HG02798 (cell line): ENCODE results near the gene NOP9.
A peak's percentile ranks its signal among the peaks of the same experiment; 100 is the strongest.

Experiments used
- ATAC-seq: cut with Tn5 transposase; IDR thresholded peaks from one replicate; pipeline ENCODE4 v1.9.1; 2021; ENCODE audit warnings: mild to moderate bottlenecking; ENCODE audit not compliant: unreplicated experiment, poor library complexity

Gene NOP9

DNA sequence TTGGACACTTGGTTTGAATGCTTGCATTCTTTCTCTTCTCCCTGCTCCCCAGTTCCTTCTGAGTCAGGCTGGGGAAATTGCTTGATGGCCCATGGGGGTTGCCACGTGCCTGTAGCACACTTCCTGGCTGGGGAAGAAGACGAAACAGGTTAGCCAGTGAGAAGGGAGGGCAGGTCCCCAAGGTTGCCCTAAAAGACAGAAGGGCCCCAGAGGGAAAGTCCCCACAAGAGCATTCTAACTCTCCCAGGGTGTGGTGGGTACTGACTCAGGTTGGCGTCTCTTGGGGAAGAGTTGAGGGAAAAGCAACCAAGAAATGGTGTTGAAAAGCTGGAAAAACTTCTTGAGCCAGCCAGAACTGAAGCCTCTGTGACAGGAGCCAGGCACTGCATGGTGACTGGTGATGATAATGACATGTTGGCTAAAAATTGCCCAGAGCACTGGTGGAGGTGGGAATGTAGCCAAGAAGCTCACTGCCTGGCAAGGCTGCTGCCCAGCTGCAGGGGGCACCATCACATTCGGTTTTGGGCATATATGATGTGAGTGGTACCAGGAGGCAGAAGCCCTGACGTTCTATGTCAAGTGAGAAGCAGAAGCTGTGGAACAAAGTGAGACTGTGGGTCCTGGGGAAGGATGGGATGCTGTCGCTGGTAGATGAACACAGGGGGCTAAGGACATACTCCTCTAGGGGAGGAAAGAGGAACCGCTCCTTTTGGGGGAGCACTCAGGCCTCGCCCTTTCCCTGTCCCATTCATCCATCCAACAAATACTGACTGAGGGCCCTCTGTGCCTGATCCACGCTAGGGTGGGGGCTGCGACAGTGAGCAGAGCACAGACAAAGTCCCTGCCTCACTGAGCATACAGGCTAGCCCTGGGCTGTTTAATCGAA lies 20.1 kb upstream of the NOP9 start:
- ATAC-seq = peak; percentile 70

DNA sequence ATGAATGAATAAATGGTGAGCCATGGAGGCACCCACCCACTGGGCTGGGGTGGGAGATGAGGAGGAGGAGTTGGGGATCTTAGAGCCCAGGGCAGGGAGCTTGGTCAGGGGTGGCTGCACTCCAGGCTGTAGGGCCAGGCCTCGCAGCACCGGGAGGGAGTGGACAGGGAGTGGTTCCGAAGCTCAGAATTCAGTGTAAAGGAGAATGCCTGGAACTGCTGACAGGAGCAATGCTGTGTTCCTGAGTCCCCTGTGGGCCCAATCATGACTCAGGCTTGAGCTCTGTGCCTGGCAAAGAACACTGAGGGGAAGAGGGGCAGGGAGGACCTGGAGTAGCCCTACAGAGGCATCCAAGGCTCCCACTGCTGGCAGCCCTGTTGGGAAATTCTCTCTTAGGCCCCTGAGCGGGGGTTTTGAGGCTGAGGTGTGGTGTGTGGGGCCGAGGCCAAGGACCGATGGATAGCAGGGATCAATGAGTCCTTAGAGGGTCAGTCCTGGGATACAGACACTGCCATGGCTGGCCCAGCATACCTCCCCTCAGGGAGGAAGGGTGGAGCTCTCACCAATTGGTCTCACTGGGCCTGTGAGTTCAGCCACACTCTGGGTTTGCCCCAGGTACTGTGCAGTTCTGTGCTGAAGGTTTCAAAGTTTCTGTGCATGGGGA lies 18.7 kb upstream of the NOP9 start:
- ATAC-seq = no peak

DNA sequence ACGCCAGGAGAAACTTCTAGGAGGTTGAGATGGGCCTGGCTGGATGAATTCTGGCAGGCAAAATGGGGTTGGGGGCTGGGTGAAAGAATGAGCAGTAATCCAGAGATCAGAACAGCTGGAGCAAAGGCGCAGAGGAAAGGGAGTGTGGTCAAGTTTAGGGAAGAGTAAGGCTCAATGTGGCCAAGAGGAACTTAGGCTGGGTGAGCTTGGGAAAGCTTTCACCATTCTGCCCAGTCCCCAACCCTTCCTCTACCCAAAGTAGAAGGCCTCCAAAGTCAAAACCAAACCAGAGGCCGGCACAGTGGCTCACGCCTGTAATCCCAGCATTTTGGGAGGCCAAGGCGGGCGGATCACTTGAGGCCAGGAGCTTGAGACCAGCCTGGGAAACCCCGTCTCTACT lies 18.0 kb upstream of the NOP9 start:
- ATAC-seq = no peak

DNA sequence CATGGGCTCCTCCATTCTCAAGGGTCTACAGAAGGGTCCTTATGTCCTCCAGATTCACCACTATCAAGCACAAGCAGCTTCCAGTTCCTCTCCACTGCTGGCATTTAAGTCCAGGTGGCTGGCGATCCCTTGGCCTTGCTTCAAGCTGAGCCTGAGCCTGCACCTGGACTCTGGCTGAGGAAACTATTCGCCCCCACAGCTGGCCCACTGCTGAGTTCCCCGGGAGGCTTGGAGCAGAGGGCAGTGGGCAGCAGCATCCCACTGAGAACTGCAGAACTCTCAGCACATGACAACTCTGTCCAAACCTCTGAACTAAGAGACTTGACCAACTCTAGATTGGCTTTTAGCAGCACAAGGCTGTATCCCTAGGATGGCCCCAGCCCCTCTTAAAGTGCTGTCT lies 16.9 kb upstream of the NOP9 start:
- ATAC-seq = no peak

DNA sequence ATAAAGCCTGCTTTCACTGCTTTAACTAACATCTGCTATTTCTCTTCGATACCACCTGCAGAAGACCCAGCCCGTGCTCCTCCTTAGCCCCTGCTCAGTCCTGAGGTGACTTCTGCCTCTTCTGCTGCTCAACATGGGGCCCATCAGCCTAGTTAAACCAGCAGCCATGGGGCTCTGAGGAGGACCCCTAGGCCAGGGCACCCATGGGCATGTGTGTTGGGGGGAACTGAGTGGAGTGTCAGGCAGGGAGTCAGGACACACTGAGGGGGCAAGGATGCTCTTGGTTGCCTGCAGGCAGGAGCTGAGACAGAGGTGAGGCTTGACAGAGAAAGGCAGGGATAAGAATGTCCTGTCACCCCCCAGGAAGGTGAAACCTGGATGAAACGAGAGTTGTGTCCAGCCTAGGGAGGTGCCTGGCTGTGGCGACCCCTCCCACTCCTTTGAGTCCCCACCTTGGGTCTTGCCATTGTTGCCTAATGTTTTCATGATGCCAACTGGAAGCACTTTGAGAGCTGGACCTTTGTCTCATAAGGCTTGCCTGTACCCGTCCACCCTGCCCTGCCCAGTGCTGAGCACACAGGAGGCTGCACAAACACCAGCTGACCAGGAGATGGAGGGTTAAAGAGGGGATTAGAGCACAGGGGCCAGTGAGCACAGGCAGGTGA lies 15.7 kb upstream of the NOP9 start:
- ATAC-seq = no peak

DNA sequence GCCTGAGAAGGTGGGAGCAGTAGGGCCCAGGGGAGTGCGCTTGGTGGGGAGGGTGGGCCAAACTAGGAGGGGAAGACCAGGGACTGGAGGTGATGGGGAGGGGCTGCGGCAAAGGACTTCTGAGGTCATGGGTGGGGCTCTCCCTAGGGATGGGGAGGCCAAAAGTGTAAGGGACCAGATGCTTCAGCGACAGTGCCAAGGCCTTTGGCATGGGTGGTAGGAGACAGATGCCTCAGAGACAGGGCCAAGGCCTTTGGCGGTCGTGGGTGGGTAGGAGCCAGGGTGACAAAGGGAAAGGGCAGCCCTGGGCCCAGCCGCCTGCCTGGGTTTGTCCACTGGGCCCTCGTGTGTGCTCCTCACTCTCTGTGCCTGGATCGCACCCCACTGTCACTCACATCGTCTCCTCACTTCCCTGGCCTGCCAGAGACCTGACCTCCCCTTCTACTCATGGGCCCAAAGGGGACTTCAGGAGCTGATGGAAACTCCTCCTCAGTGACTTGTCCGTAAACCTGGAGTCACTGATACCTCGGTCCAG lies 15.1 kb upstream of the NOP9 start:
- ATAC-seq = no peak

DNA sequence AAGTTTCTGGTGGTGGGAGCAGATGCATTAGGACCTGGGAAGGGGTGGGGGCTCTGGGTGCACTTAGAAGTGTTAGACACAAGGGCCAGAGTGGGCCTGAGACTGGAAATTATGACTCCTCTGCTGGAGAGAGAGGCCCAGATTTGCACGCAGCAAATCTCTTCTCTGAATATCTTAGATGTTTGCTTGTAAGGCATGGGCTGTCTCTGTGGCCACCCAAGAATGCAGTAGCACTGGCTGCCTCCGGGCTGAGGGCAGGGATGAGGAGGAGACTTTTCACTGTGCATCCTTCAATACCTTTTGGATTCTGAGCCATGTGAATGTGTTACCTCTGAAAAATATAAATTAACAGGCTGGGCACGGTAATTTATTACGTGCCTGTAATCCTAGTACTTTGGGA lies 14.3 kb upstream of the NOP9 start:
- ATAC-seq = no peak

DNA sequence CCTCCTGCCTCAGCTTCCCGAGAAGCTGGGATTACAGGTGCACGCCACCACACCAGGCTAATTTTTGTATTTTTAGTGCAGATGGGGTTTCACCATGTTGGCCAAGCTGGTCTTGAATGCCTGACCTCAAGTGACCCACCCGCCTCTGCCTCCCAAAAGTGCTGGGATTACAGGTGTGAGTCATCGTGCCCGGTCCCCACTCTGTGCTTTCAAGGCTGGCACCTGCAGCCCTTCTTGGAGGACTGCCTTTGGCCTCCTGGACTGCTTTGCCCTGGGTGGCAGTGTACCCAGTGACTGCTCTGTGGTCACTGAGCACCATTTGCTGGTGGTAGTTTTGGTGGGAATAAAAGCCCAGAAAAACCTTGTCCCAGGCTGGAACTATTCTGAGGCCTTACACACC lies 12.7 kb upstream of the NOP9 start:
- no peak for ATAC-seq

DNA sequence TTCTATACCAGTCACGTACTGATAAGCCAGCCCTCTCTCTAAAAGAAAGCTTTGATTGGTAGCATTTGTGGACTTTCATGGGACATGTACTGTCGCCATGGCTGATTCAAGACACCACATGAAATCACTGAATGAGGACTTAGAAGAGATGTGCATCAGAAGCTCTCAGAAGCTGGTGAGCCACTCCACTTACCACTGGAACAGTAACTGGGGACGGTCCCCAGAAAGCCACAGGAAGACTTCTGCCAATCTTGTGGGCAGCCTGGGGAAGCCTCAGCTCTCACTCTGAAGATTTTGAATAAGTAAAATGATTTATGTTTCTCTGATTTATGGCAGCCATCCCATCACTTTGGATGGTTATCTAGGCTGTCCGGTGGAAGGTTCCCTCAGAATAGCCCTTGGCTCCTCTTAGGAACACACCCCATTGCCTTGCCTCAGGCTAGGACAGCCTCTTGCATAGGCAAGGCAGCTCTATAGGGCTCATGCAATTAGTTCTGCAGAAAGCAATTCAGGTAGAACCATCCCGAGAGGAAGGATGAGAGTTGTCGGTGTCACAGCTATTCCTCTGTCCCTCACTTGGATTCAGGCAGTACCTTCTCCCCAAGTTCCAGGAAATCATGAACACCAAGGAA lies 9.9 kb upstream of the NOP9 start:
- ATAC-seq = peak; percentile 60

DNA sequence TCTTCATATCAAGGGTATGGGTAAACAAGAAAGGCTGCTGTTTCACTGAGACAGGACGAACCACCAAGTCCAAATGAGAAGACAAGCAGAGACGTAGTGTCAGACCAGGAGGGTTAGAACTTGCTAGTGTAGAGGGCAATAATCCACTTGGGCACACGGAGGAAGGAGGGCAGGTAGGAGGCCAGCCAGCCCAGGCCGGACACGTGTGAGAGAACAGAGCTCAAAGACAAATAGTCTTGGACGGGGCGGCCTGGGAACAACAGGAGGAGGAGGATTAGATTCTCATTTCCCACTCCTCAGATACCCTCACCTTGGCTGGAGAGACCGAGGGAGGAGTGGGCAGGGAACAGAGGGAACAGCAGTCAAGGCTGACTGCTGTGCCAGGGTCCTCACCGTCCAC lies 8.9 kb upstream of the NOP9 start:
- ATAC-seq = no peak

DNA sequence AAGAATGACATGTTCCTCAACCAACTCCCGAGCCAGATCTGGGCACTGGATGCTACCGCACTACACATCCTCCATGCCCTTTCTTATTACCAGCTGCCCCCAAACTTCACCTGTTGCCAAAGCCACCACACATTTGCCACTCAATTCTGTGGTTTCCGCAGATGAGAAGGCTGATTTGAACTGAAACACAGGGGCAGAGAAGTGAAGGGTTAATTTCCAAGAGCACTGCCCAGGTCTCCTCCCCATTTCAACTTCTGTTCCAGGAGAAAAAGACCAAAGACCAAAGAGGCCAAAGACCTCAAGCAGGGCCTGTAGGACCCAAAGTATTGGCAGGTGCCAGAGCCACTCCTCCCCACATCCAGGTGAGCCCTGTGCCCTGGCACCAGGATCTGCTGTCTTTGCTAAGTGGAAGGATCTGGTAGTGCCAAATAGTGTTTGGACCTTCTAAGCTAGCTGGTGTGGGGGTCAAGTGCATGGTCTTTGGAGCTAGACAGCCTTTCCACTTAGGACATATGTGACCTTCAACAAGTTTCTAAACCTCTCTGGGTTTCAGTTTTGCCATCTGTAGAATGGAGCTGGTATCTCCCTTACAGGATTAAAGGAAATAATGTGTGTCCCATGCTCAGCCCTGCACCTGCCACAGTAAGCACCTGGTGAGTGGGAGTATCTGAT lies 8.1 kb upstream of the NOP9 start:
- no peak for ATAC-seq

DNA sequence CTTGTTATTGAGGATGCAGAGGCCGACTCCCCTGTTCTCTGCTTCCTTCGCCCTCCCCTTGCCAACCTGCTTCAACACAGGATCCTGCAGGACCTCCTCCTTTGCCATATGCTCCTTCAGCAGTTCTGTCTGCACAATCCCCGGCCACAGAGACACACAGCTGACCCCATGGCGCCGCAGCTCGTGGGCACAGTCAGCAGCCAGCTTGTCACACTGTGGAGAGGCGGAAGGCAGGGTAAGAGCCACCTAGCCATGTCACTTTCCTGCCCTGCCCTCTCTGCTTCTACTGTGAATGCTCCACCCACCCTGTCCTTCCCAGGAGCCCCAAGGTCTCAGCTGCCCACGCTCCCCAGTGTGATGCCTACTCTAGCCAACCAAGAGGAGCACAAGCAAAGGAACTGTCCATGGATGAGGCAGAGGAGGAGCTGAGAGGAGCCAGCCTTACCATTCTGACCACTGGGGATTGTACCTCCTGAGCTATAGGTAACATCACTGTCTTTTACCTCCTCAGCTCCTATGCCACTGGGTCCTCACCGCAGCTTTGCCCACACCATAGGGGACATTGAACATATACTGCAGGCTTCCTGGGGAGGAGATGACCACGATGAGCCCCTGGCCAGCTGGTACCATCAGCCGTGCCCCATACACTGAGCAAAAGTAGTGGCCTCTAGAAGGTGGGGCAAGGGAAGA lies 7.4 kb upstream of the NOP9 start:
- ATAC-seq = no peak

DNA sequence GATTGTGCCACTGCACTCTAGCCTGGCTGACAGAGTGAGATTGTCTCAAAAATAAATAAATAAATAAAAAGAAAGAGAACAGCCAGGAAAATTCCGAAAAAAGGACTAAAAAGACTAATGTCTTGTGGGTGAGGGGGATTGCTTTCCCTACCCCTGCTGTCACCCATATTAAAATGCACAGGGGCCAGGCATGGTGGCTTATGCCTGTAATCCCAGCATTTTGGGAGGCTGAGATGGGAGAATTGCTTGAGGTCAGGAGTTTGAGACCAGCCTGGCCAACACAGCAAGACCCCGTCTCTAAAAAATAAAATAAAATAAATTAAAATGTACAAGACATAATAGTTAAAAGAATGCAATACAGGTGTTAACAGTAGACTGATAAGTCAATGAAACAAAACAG lies 6.1 kb upstream of the NOP9 start:
- ATAC-seq = no peak

DNA sequence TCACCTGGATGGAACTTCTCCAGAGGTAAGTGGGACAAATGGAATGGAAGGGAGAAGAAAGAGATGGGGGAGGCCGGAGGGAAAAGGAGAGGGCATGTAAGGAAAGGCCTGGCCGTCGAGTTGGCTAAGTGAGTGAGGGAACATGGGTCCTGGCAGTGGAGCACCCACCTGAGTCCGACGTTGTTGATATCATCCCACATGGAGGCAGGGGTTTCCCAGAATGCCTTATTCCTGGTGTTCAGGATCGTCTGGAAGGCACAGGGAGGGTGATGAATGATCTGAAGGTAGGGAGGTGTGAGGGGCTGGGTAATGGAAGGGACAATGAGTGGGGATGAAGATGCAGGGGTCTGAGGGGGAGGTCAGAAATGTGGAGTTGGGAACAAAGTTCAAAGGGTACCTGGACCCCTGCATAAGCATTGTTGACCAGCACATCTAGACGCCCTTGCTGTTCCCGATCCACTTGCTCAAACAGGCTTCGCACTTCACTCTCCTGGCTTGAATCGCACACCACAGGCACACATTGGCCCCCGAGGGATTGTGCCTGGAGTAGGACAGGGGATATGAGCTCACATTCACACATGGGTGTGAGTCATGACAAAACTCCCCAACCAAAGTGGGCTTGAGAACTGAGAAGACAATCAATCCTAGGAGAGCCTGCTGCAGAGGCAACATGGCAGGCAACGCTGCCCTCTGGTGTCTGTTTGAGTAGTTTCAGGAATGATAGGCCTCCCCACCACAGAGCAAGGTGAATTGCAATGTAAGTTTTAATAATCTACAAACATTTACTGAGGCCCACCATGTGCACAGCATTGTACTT lies 3.1 kb upstream of the NOP9 start:
- peak; percentile 36 for ATAC-seq

DNA sequence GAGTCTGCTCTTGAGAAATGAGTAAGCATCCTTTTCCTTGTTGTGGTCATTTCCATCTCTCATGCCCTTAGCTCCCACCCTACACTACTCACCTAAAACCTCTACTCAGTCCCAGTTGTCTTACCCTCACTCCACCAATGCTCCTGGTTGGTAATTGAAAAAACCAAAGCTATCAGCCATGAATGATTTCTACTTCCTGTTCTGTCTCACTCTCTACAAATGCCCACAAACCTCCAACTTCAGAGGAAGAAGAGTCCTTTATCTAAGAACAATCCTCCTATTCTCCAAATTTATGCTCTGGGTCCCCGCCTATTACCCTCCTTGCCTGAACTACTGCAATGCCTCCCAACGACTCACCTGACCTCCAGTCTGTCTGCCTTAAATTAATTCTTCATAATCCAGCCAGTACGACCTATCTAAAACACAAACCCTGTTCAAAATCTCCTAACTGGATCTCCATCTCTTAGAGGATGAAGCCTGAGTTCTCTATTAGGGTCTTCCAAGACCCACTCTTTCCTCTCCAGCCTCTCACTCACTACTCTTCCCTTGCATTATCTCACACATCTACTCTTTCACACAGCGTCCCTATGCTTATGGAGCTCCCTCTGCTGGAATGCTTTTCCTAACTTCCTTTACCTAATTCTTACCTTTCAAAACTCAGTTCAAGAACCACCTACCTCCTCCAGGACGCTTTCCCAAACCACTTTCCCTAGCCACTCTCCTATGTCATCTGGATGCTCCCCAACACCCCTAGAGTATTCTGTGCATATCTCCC lies 2.3 kb upstream of the NOP9 start:
- peak; percentile 2 for ATAC-seq

DNA sequence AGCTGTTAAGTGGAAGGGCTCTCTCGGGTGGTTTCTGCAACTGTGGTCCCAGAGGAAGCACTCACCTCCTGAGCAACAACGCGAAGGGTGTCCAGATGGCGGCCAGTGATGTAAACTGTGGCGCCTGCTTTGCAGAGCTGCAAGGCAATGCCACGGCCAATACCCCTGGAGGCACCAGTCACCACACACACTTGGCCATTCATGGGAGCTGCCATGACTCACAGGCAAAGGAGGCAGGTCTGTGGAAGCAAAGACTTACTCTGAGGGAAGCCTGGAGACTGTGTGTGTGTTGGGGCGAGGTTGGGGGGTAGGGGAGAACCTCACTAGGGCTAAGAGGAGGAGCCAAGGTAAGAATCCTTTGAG lies 777 bp upstream of the NOP9 start:
- peak; percentile 7 for ATAC-seq

DNA sequence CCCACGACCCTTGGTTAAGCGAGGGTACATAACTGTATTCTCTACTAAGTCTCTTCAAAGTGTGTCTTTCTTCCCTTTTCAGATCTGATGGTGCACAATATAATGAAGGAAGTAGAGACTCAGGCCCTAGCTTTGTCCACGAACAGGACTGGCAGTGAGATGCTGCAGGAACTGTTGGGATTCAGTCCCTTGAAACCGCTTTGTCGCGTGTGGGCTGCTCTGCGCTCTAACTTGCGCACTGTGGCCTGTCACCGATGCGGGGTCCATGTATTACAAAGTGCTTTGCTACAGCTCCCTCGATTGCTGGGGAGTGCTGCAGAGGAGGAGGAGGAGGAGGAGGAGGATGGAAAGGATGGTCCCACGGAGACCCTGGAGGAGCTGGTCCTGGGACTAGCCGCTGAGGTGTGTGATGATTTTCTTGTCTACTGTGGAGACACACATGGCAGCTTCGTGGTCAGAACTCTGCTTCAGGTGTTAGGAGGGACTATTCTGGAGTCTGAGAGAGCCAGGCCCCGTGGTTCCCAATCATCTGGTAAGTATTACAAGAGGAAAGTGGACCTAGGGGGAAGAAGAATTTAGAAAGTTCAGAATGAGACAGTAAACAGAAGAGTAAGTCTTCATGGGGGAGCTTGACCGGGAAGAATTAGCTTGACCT lies 803 bp downstream of the NOP9 start:
- ATAC-seq = no peak

DNA sequence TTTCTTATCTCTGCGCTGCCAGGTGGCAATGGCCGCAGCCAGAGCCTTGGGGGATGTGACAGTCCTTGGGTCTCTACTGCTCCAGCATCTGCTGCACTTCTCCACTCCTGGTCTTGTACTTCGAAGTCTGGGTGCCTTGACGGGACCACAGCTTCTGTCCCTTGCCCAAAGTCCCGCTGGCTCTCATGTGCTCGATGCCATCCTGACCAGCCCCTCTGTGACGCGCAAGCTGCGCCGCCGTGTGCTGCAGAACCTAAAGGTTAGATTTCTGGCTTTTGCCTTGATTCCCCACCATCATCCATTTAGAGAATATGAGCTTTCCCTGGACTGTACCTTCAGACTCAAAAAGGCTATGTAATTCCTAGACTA lies 4.4 kb downstream of the NOP9 start:
- ATAC-seq = no peak
